HCT116 (cell line): Measurements from ENCODE around the gene TOMM40L. TPM values are rescaled to one million over a fixed set of nuclear protein-coding genes. Genes with fewer than 3 reads are reported as not detected.

Experiments used
- ATAC-seq: fragments of 200-7000 bp; cut with Tn5 transposase; 2 replicates; pipeline ENCODE4 v1.9.1; 2020; ENCODE audit warnings: mild to moderate bottlenecking, moderate library complexity
- BruUV-seq: library from RNA; stranded (reverse); fragments of 400-500 nt; replicated peaks from 2 replicates; lab custom pipeline; 2021; lab: Mats Ljungman, UMichigan
- CTCF ChIA-PET: fragments of 300-600 bp; sonication (Branson Sonifier 250); formaldehyde crosslinking; loops from one replicate; lab custom pipeline; 2021; ENCODE audit warnings: antibody characterized with exemption; lab: Charles Lee
- POLR2A ChIA-PET: fragments of 300-600, 350-600 bp; sonication (Branson Sonifier 250); formaldehyde crosslinking; loops from one replicate; lab custom pipeline; 2021; ENCODE audit warnings: antibody characterized with exemption; lab: Charles Lee
- RAD21 ChIA-PET, 2 experiments: fragments of 300-600 bp; sonication (Branson Sonifier 250); formaldehyde crosslinking; loops; one replicate each; lab custom pipeline; 2023; ENCODE audit warnings: low total read pairs in 2 of 2; ENCODE audit not compliant: uncharacterized antibody in 2 of 2, unreplicated experiment in 2 of 2, low non-redundant PET in 1 of 2; lab: Charles Lee
- DNase-seq: peaks from one replicate; pipeline ENCODE4 v3.0.0-alpha.2; 2010; ENCODE audit warnings: low read depth, low spot score
- H2AFZ ChIP-seq: fragments of 200-600 bp; shearing (Covaris generic), sonication (generic); 2 replicates; pipeline ENCODE4 v1.6.1; 2017; ENCODE audit warnings: low read depth, mixed run types, mixed read lengths, antibody characterized with exemption, low read length; ENCODE audit not compliant: poor library complexity, severe bottlenecking
- H3K27ac ChIP-seq: 2 replicates; pipeline ENCODE4 v1.5.1; 2012; ENCODE audit warnings: low read depth, low read length
- H3K27me3 ChIP-seq: fragments of 200-600 bp; sonication (generic); 2 replicates; pipeline ENCODE4 v1.6.1; 2016; ENCODE audit warnings: mixed run types, low read length, mixed read lengths; ENCODE audit not compliant: insufficient read depth
- H3K36me3 ChIP-seq, 2 experiments: fragments of 200-500 bp in 1 of 2; fragments of 200-600 bp in 1 of 2; sonication (Bioruptor generic) in 1 of 2; sonication (generic) in 1 of 2; 2 replicates each; pipeline versions ENCODE4 v1.5.1 to v1.6.1; 2014 to 2016; ENCODE audit warnings: low read length in 2 of 2, inconsistent platforms in 1 of 2, mixed read lengths in 1 of 2, mixed run types in 1 of 2; ENCODE audit not compliant: insufficient read depth in 2 of 2, control insufficient read depth in 1 of 2
- H3K4me1 ChIP-seq, 2 experiments: fragments of 200-600 bp in 1 of 2; sonication (generic) in 1 of 2; 2 replicates each; pipeline versions ENCODE4 v1.5.1 to v1.6.1; 2012 to 2017; ENCODE audit warnings: low read length in 2 of 2, inconsistent platforms in 1 of 2, mild to moderate bottlenecking in 1 of 2, mixed read lengths in 1 of 2, mixed run types in 1 of 2, moderate library complexity in 1 of 2; ENCODE audit not compliant: insufficient read depth in 2 of 2, control insufficient read depth in 1 of 2
- H3K4me2 ChIP-seq: fragments of 200-600 bp; sonication (generic); 2 replicates; pipeline ENCODE4 v1.6.1; 2017; ENCODE audit warnings: mixed run types, low read length, mixed read lengths
- H3K4me3 ChIP-seq, 2 experiments: fragments of 200-600 bp in 1 of 2; sonication (generic) in 1 of 2; replicated peaks in 1 of 2; 2 replicates each; pipeline ENCODE4 v1.5.1; 2011 to 2016; ENCODE audit warnings: low read length in 2 of 2, control low read depth in 1 of 2, low read depth in 1 of 2, mild to moderate bottlenecking in 1 of 2, mixed read lengths in 1 of 2, mixed run types in 1 of 2
- H3K79me2 ChIP-seq: fragments of 200-600 bp; sonication (generic); 2 replicates; pipeline ENCODE4 v1.6.1; 2017; ENCODE audit warnings: mild to moderate bottlenecking, mixed run types, low read length, moderate library complexity, mixed read lengths; ENCODE audit not compliant: insufficient read depth
- H3K9ac ChIP-seq: fragments of 200-600 bp; sonication (generic); 2 replicates; pipeline ENCODE4 v1.6.1; 2016; ENCODE audit warnings: low read length, mixed read lengths
- H3K9me2 ChIP-seq: fragments of 200-600 bp; sonication (generic), shearing (Covaris generic); 2 replicates; pipeline ENCODE4 v1.6.1; 2017; ENCODE audit warnings: mixed run types, mild to moderate bottlenecking, moderate library complexity; ENCODE audit not compliant: insufficient read depth
- H3K9me3 ChIP-seq, 2 experiments: fragments of 200-500 bp in 1 of 2; fragments of 200-600 bp in 1 of 2; sonication (Bioruptor generic) in 1 of 2; sonication (generic) in 1 of 2; 2 replicates each; pipeline ENCODE4 v1.6.1; 2014 to 2017; ENCODE audit warnings: low read length in 2 of 2, mixed read lengths in 2 of 2, inconsistent platforms in 1 of 2, low read depth in 1 of 2, mild to moderate bottlenecking in 1 of 2, mixed run types in 1 of 2, moderate library complexity in 1 of 2; ENCODE audit not compliant: control insufficient read depth in 1 of 2, insufficient read depth in 1 of 2
- H4K20me1 ChIP-seq: fragments of 200-600 bp; sonication (generic), shearing (Covaris generic); 2 replicates; pipeline ENCODE4 v1.6.1; 2017; ENCODE audit warnings: mixed run types, mild to moderate bottlenecking, moderate library complexity; ENCODE audit not compliant: insufficient read depth
- CEBPB ChIP-seq: IDR thresholded peaks from 2 replicates; pipeline ENCODE4 v1.6.1; 2012; ENCODE audit warnings: low read depth
- CTCF ChIP-seq, 3 experiments: fragments of 200-600 bp in 1 of 3; sonication (generic) in 1 of 3; IDR thresholded peaks in 2 of 3; conservative IDR thresholded peaks in 1 of 3; 2 replicates each; pipeline ENCODE4 v1.5.1; 2012 to 2017; ENCODE audit warnings: low read depth in 2 of 3, low read length in 2 of 3, antibody characterized with exemption in 1 of 3, borderline replicate concordance in 1 of 3, control low read depth in 1 of 3, mild to moderate bottlenecking in 1 of 3, mixed read lengths in 1 of 3, mixed run types in 1 of 3, moderate library complexity in 1 of 3; ENCODE audit not compliant: insufficient read depth in 1 of 3
- EGR1 ChIP-seq: IDR thresholded peaks from 2 replicates; pipeline ENCODE4 v1.6.1; 2012; ENCODE audit warnings: low read depth
- ELF1 ChIP-seq: IDR thresholded peaks from 2 replicates; pipeline ENCODE4 v1.6.1; 2012; ENCODE audit warnings: low read depth, borderline replicate concordance
- EZH2 ChIP-seq: fragments of 200-600 bp; sonication (generic); IDR thresholded peaks from 2 replicates; pipeline ENCODE4 v1.6.1; 2017; ENCODE audit warnings: antibody characterized with exemption, mixed run types
- EZH2phosphoT487 ChIP-seq: fragments of 200-600 bp; IDR thresholded peaks from 2 replicates; pipeline ENCODE4 v1.6.1; 2018; ENCODE audit warnings: antibody characterized with exemption, borderline replicate concordance
- FOSL1 ChIP-seq: IDR thresholded peaks from 2 replicates; pipeline ENCODE4 v1.6.1; 2012; ENCODE audit warnings: low read depth
- MAX ChIP-seq: IDR thresholded peaks from 2 replicates; pipeline ENCODE4 v1.6.1; 2012
- POLR2A ChIP-seq: IDR thresholded peaks from 2 replicates; pipeline ENCODE4 v1.7.0; 2011; ENCODE audit warnings: borderline replicate concordance; ENCODE audit not compliant: insufficient read depth, insufficient read length; ENCODE audit errors: extremely low read depth
- RAD21 ChIP-seq: IDR thresholded peaks from 2 replicates; pipeline ENCODE4 v1.6.1; 2012; ENCODE audit warnings: low read depth, mild to moderate bottlenecking
- SP1 ChIP-seq: IDR thresholded peaks from 2 replicates; pipeline ENCODE4 v1.6.1; 2012; ENCODE audit warnings: low read depth
- SRF ChIP-seq: IDR thresholded peaks from 2 replicates; pipeline ENCODE4 v1.6.1; 2012; ENCODE audit warnings: low read depth
- TCF7L2 ChIP-seq: IDR thresholded peaks from 2 replicates; pipeline ENCODE4 v1.7.0; 2011; ENCODE audit warnings: borderline replicate concordance, inconsistent platforms; ENCODE audit not compliant: insufficient read depth, insufficient read length; ENCODE audit errors: extremely low read depth
- YY1 ChIP-seq: IDR thresholded peaks from 2 replicates; pipeline ENCODE4 v1.6.1; 2011; ENCODE audit warnings: low read length, low read depth, moderate library complexity, mild to moderate bottlenecking; ENCODE audit not compliant: insufficient replicate concordance; ENCODE audit errors: extremely low read depth
- ZFX ChIP-seq: fragments of 450-650 bp; IDR thresholded peaks from 2 replicates; pipeline ENCODE4 v1.6.1; 2017
- intact Hi-C: fragments of 100-400 bp; cut with micrococcal nuclease; formaldehyde crosslinking; loops from 2 replicates; pipeline ENCODE4 v1.10.0; 2022
- total RNA-seq: library from RNA; stranded (reverse); gene quantifications from one replicate; pipeline ENCODE4 v1.2.1, GENCODE V29; 2021; ENCODE audit not compliant: unreplicated experiment

TOMM40L gene
- total RNA-seq, 1 experiment from 2014 or later: 9.8 TPM

GRCh38 chr1:161187311-161187710, 38.5 kb upstream of the TOMM40L start:
- no TSS peak for BruUV-seq
- RAD21 ChIA-PET: no interaction called here
- intact Hi-C loops: no loop called here
- POLR2A ChIA-PET: no interaction called here
- Histone ChIP-seq H3K36me3 (no peaks in the 10 kb centered on the region), H3K9me3 (no peaks in the 10 kb centered on the region), H3K4me2 (no peak overlapping the region), H3K79me2 (no peaks in the 10 kb centered on the region), H3K9ac (no peak overlapping the region), H2AFZ (no peak overlapping the region), H4K20me1 (no peaks in the 10 kb centered on the region), H3K4me3 (no peak overlapping the region), H3K27me3 (no peaks in the 10 kb centered on the region), H3K9me2 (no peaks in the 10 kb centered on the region), H3K4me1 (peaks cover 9 to 19% of the 10 kb centered on the region in 2 experiments), H3K27ac (no peak overlapping the region)
- ATAC-seq (no peak), DNase-seq (no peak)
- CTCF ChIA-PET: no interaction called here
- TF ChIP-seq EGR1 (no peak), YY1 (no peak)

GRCh38 chr1:161188381-161188780, 37.5 kb upstream of the TOMM40L start:
- Histone ChIP-seq H3K9me3 (no peaks in the 10 kb centered on the region), H3K4me3 (no peak overlapping the region), H4K20me1 (no peaks in the 10 kb centered on the region), H3K79me2 (no peaks in the 10 kb centered on the region), H3K4me1 (peaks cover 3 to 14% of the 10 kb centered on the region in 2 experiments; a peak in 2 of 4 replicates), H3K9me2 (no peaks in the 10 kb centered on the region), H2AFZ (no peak overlapping the region), H3K4me2 (no peak overlapping the region), H3K9ac (no peak overlapping the region), H3K36me3 (no peaks in the 10 kb centered on the region), H3K27ac (no peak overlapping the region), H3K27me3 (no peaks in the 10 kb centered on the region)
- no peak for DNase-seq
- TF ChIP-seq ELF1: no peak
- no peak for TF ChIP-seq MAX
- no peak for TF ChIP-seq FOSL1
- TF ChIP-seq POLR2A: no peak
- no peak for TF ChIP-seq SRF
- TF ChIP-seq EZH2phosphoT487: no peak
- TF ChIP-seq TCF7L2: no peak
- TF ChIP-seq EZH2: no peak
- TF ChIP-seq CTCF (IDR thresholded peaks at IDR 0.05 in 2 of 3, conservative IDR thresholded peaks at IDR 0.05 in 1 of 3; ENCODE audit: borderline replicate concordance in 1 of 3, insufficient read depth in 1 of 3, low read depth in 2 of 3, low read length in 2 of 3): no peak
- no peak for TF ChIP-seq RAD21
- no peak for TF ChIP-seq ZFX
- TF ChIP-seq CEBPB: no peak
- no peak for TF ChIP-seq SP1
- intact Hi-C loops: no loop called here
- CTCF ChIA-PET: no interaction called here
- RAD21 ChIA-PET: no interaction called here
- no peak for ATAC-seq
- POLR2A ChIA-PET: no interaction called here
- no TSS peak for BruUV-seq
